ENCODE results near the gene MORF4L1.

MORF4L1 gene

GRCh38 chr15:78904599-78905358, 32.1 kb downstream of the MORF4L1 start:
- Histone ChIP-seq H3K27me3 (replicated peaks; ENCODE audit: control insufficient read depth, insufficient read depth, low read length) (no peaks in the 10 kb centered on the region), H3K36me3 (ENCODE audit: control insufficient read depth, insufficient read depth, low read length) (peaks cover 17% of the 10 kb centered on the region), H3K4me3 (replicated peaks; ENCODE audit: low read depth, low read length) (no peak overlapping the region)
- TF ChIP-seq, protein P1, sequence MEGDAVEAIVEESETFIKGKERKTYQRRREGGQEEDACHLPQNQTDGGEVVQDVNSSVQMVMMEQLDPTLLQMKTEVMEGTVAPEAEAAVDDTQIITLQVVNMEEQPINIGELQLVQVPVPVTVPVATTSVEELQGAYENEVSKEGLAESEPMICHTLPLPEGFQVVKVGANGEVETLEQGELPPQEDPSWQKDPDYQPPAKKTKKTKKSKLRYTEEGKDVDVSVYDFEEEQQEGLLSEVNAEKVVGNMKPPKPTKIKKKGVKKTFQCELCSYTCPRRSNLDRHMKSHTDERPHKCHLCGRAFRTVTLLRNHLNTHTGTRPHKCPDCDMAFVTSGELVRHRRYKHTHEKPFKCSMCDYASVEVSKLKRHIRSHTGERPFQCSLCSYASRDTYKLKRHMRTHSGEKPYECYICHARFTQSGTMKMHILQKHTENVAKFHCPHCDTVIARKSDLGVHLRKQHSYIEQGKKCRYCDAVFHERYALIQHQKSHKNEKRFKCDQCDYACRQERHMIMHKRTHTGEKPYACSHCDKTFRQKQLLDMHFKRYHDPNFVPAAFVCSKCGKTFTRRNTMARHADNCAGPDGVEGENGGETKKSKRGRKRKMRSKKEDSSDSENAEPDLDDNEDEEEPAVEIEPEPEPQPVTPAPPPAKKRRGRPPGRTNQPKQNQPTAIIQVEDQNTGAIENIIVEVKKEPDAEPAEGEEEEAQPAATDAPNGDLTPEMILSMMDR (IDR thresholded peaks at IDR 0.05; ENCODE audit: insufficient read depth, low read length, poor library complexity, severe bottlenecking): no peak
- no peak for DNase-seq (ENCODE audit: extremely low read depth, insufficient read length)

GRCh38 chr15:78906316-78906620, 33.6 kb downstream of the MORF4L1 start:
- TF ChIP-seq, protein P1 (IDR thresholded peaks at IDR 0.05; ENCODE audit: insufficient read depth, low read length, poor library complexity, severe bottlenecking): no peak
- DNase-seq (ENCODE audit: extremely low read depth, insufficient read length): no peak
- H3K36me3 ChIP-seq (ENCODE audit: control insufficient read depth, insufficient read depth, low read length): peaks cover 25% of the 10 kb centered on the region

DNA sequence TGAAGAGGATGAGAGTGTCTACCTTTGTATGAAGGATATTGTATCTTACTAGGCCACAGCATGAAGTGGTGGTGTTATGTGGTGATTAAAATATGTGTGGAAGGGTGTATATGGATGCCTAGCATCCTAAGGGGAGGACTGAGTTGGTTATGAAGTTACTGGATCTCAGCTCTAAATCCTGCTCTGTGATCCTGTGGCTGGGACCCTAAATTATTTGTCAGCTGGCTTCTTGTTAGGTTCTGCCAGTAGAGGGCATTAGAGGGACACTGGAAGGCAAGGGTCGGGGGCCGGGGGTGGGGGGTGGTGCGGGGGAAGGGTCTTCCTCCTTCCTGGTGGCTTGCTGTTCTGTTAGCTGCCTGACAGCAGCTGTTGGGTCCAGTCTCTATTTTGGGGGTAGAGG, 34.9 kb downstream of the MORF4L1 start:
- TF ChIP-seq, protein P1 (IDR thresholded peaks at IDR 0.05; ENCODE audit: insufficient read depth, low read length, poor library complexity, severe bottlenecking): peak; percentile 49
- no peak overlapping the region for H3K4me3 ChIP-seq (replicated peaks; ENCODE audit: low read depth, low read length)
- no peaks in the 10 kb centered on the region for H3K27me3 ChIP-seq (replicated peaks; ENCODE audit: control insufficient read depth, insufficient read depth, low read length)
- peaks cover 22% of the 10 kb centered on the region for H3K36me3 ChIP-seq (ENCODE audit: control insufficient read depth, insufficient read depth, low read length)
- DNase-seq (ENCODE audit: extremely low read depth, insufficient read length): no peak

More at GRCh38 chr15:78906316-78906620, 33.6 kb downstream of the MORF4L1 start:
- Histone ChIP-seq H3K4me3 (replicated peaks; ENCODE audit: low read depth, low read length) (no peak overlapping the region), H3K27me3 (replicated peaks; ENCODE audit: control insufficient read depth, insufficient read depth, low read length) (no peaks in the 10 kb centered on the region)

DNA sequence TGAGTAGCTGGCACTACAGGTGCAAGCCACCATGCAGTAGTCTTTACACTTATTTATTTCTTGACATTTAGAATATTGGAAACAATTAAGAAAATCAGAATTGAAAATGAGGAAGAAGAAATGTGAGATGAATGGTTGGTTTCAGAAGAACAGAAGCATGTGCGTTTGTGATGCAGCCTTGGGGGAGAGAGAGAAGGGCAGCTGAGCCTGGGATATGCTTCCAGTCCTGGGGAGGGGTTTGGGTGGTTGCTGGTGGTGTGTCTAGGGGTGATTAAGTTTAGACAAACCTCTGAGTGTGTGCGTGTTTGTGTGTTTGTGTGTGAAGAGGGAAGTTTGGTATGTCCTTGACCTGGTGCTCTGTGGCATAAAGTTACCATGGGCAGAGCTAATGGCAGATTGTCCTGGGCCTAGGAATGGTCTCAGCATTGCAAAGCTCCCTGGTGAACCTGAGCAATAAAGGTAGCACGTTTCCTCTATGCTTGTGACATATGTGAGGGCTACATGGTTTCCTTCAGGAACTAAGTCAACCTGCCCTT, 36.5 kb downstream of the MORF4L1 start:
- Histone ChIP-seq H3K4me3 (replicated peaks; ENCODE audit: low read depth, low read length) (no peak overlapping the region), H3K27me3 (replicated peaks; ENCODE audit: control insufficient read depth, insufficient read depth, low read length) (no peaks in the 10 kb centered on the region), H3K36me3 (ENCODE audit: control insufficient read depth, insufficient read depth, low read length) (peaks cover 25% of the 10 kb centered on the region)
- no peak for DNase-seq (ENCODE audit: extremely low read depth, insufficient read length)
- TF ChIP-seq, protein P1 (IDR thresholded peaks at IDR 0.05; ENCODE audit: insufficient read depth, low read length, poor library complexity, severe bottlenecking): no peak

- TF ChIP-seq, protein P1 (IDR thresholded peaks at IDR 0.05; ENCODE audit: insufficient read depth, low read length, poor library complexity, severe bottlenecking): peak; percentile 72
- peaks cover 22% of the 10 kb centered on the region for H3K36me3 ChIP-seq (ENCODE audit: control insufficient read depth, insufficient read depth, low read length)
These were observed 37.1 kb downstream of the MORF4L1 start for GRCh38 chr15:78909791-78910228.

More at GRCh38 chr15:78909791-78910228, 37.1 kb downstream of the MORF4L1 start:
- H3K27me3 ChIP-seq (replicated peaks; ENCODE audit: control insufficient read depth, insufficient read depth, low read length): no peaks in the 10 kb centered on the region
- H3K4me3 ChIP-seq (replicated peaks; ENCODE audit: low read depth, low read length): no peak overlapping the region
- DNase-seq (ENCODE audit: extremely low read depth, insufficient read length): no peak

Data from GM06990 (cell line).